ENCODE data around the gene APEH.

DNA sequence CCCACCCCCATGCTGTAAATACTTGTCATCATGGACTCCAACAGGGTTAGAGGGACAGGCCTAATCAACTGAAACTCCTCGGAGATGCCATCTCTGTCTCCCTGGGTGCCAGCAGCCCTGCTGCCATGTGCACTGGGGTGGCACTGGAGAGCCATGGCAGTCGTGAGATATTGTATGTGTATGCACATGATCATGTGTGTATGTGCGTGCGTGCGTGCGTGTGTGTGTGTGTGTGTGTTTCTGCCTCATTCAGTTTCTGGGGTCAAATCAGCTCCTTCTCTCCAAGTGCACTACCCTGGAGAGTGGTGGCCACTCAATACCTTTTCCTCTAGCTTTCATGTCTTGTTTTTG, 3.2 kb upstream of the APEH start:
- TF ChIP-seq, protein P1, sequence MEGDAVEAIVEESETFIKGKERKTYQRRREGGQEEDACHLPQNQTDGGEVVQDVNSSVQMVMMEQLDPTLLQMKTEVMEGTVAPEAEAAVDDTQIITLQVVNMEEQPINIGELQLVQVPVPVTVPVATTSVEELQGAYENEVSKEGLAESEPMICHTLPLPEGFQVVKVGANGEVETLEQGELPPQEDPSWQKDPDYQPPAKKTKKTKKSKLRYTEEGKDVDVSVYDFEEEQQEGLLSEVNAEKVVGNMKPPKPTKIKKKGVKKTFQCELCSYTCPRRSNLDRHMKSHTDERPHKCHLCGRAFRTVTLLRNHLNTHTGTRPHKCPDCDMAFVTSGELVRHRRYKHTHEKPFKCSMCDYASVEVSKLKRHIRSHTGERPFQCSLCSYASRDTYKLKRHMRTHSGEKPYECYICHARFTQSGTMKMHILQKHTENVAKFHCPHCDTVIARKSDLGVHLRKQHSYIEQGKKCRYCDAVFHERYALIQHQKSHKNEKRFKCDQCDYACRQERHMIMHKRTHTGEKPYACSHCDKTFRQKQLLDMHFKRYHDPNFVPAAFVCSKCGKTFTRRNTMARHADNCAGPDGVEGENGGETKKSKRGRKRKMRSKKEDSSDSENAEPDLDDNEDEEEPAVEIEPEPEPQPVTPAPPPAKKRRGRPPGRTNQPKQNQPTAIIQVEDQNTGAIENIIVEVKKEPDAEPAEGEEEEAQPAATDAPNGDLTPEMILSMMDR (IDR thresholded peaks at IDR 0.05) = no peak
- TF ChIP-seq EP300 (IDR thresholded peaks at IDR 0.05) = no peak

All from upper lobe of left lung (tissue), 4 donors.